NT2/D1 (cell line): ENCODE measurements around the gene GGCT.

ENCODE experiments used
- DNase-seq: peaks from one replicate; pipeline ENCODE4 v3.0.0-alpha.2; 2011; ENCODE audit warnings: low read depth, low spot score
- H3K27me3 ChIP-seq: 2 replicates; pipeline ENCODE4 v1.6.0; 2011; ENCODE audit warnings: mild to moderate bottlenecking; ENCODE audit not compliant: insufficient read length, insufficient read depth
- H3K36me3 ChIP-seq: 2 replicates; pipeline ENCODE4 v1.6.1; 2011; ENCODE audit warnings: mild to moderate bottlenecking, low read length, mixed read lengths; ENCODE audit not compliant: insufficient read depth, insufficient read length
- H3K4me1 ChIP-seq: 2 replicates; pipeline ENCODE4 v1.5.1; 2011; ENCODE audit not compliant: insufficient read depth, insufficient read length
- H3K4me3 ChIP-seq: 2 replicates; pipeline ENCODE4 v1.5.1; 2011; ENCODE audit warnings: low read depth; ENCODE audit not compliant: insufficient read length
- H3K9ac ChIP-seq: 2 replicates; pipeline ENCODE4 v1.6.0; 2011; ENCODE audit warnings: low read depth; ENCODE audit not compliant: insufficient read length
- H3K9me3 ChIP-seq: 2 replicates; pipeline ENCODE4 v1.5.1; 2011; ENCODE audit warnings: mild to moderate bottlenecking, low read length; ENCODE audit not compliant: insufficient read depth
- SUZ12 ChIP-seq: IDR thresholded peaks from 2 replicates; pipeline ENCODE4 v1.6.1; 2011; ENCODE audit not compliant: insufficient read length, insufficient read depth; ENCODE audit errors: extremely low read depth
- YY1 ChIP-seq: IDR thresholded peaks from 2 replicates; pipeline ENCODE4 v1.6.1; 2011; ENCODE audit not compliant: insufficient read length, insufficient read depth
- ZNF274 ChIP-seq: IDR thresholded peaks from 2 replicates; pipeline ENCODE4 v1.6.1; 2011; ENCODE audit warnings: mild to moderate bottlenecking, low read depth, low read length

The GGCT gene, protein sequence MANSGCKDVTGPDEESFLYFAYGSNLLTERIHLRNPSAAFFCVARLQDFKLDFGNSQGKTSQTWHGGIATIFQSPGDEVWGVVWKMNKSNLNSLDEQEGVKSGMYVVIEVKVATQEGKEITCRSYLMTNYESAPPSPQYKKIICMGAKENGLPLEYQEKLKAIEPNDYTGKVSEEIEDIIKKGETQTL

DNA sequence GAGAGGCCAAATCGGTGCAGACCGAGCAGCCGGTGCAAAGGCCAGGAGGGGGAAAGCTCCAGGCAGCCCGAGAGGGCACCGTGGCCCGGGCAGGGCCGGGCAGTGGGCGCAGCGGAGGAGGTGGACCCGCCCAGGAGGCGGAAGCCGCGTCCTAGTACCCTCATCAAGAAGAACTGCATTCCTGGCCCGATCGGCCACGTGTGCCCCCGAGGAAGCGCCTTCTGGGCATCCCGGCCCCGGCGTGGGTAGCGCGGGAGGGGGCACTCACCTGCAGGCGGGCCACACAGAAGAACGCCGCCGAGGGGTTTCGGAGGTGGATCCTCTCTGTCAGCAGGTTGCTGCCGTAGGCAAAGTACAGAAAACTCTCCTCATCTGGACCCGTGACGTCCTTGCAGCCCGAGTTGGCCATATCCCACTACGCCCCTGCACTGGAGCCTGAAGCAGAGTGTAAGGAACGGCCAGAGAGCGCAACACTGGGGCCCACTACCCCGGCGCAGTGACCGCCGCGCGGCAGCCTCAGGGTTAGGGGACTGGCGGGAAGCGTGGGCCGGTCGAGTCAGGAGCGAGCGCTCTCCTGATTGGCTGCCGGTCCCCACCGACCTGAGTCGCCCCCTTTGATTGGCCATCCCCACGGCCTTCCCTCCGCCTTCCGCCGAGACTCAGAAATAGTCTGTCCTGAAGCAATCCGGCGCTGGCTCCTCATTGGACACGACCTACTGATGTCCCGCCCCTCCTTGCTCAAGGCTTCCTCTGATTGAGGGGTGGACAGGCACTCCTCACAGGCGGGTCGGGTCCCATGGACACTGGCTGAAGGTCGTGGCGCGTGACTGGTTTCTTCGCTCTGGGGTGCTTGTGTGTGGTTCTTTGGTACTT, at the start of gene GGCT:
TSS of gene GGCT (minus strand) at position 529 of the 873 bp plus-strand sequence. CDS start at position 409, 120 bp downstream.
- Histone ChIP-seq H3K9me3 (peaks cover 47% of the 10 kb centered on the region), H3K4me3 (peak within 1 kb of the TSS; percentile 95), H3K27me3 (no peaks in the 10 kb centered on the region), H3K4me1 (peaks cover 4% of the 10 kb centered on the region), H3K9ac (peak within 1 kb of the TSS; percentile 96), H3K36me3 (peaks cover 34% of the 10 kb centered on the region)
- TF ChIP-seq SUZ12, result no peak
- no peak for TF ChIP-seq YY1
- no peak for TF ChIP-seq ZNF274
- DNase-seq, result peak; percentile 100

DNA sequence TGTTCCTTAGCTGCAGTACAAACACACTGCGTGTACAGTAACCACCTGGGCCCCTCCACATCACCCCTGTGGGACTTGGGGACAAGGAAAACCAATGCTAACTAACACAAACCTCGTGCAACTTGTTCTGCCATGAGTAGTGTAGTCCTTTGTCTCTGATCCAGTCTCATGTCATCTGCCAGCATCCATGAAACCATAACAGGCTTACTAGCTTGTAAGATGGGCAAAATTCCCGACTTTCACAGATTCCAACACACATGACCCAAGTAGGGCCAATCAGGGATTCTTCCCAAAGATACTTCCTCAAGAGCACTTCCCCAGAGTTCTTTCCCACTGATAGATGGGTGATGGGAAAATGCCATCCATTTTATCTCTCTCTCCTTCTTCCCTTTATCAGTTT, 48.9 kb upstream of the GGCT start:
- no peak for DNase-seq
- Histone ChIP-seq H3K36me3 (no peaks in the 10 kb centered on the region), H3K4me3 (no peak overlapping the region), H3K9ac (no peak overlapping the region), H3K4me1 (peaks cover 4% of the 10 kb centered on the region), H3K9me3 (no peaks in the 10 kb centered on the region), H3K27me3 (no peaks in the 10 kb centered on the region)
- TF ChIP-seq YY1 (no peak), SUZ12 (no peak), ZNF274 (no peak)

DNA sequence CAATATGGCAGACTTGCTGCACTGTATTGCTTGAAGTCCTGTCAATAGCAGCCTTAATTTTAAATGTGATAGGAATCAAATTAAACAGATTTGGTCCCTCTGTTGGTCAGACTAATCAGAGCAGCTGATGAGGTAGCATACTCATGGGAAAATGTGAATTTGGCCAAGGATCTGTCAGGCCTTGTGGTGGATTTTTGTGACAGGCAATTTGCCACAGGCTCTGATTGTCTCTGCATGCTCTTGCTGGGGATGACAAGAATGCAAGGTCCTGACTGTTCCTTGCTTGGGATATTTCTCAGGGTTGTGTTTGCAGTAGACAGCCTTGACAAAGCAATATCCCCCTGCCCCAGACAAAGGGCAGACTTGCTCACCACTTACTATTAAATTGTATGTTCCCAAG, 48.5 kb upstream of the GGCT start:
- DNase-seq, result no peak
- no peaks in the 10 kb centered on the region for H3K27me3 ChIP-seq
- H3K36me3 ChIP-seq, result no peaks in the 10 kb centered on the region
- no peaks in the 10 kb centered on the region for H3K9me3 ChIP-seq
- H3K9ac ChIP-seq, result no peak overlapping the region
- H3K4me1 ChIP-seq, result peaks cover 4% of the 10 kb centered on the region
- no peak overlapping the region for H3K4me3 ChIP-seq
- TF ChIP-seq ZNF274 (no peak), SUZ12 (no peak), YY1 (no peak)

DNA sequence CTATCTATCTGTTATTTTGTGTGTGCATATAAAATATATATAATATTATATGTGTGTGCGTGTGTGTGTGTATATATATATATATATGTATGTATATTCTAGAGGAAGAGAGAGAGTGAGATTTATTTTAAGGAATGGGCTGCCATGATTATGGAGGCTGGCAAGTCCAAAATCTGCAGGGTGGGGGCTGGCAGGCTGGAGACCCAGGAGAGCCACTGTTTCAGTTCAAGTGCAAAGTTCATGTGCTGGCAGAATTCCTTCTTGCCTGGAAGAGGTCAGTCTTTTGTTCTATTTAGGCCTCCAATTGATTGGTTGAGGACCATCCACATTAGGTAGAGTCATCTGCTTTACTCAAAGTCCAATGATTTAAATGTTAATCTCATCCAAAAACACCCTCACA, 47.7 kb upstream of the GGCT start:
- no peak overlapping the region for H3K4me3 ChIP-seq
- no peak overlapping the region for H3K9ac ChIP-seq
- peaks cover 4% of the 10 kb centered on the region for H3K4me1 ChIP-seq
- H3K9me3 ChIP-seq, result no peaks in the 10 kb centered on the region
- H3K27me3 ChIP-seq, result no peaks in the 10 kb centered on the region
- no peak for TF ChIP-seq YY1
- TF ChIP-seq ZNF274, result no peak
- no peak for TF ChIP-seq SUZ12
- no peak for DNase-seq
- no peaks in the 10 kb centered on the region for H3K36me3 ChIP-seq

DNA sequence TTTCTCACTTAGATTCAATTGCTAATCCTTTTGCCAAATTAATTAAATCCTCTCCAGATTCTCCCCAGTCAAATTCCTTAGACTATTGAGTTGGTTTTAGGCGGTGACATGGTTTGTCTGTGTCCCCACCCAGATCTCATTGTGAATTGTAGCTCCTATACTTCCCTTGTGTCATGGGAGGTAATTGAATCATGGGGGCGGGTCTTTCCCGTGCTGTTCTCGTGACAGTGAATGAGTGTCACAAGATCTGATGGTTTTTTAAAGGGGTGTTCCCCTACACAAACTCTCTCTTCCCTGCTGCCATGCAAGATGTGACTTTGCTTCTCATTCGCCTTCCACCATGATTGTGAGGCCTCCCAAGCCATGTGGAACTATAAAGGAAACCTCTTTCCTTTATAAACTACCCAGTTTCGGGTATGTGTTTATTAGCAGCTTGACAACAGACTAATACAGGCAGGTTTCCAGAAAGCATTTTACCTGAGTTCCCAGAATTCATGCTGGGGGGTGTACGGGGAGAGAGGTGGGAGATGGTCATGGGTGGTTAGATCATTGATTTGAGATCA, 45.4 kb upstream of the GGCT start:
- TF ChIP-seq YY1, result no peak
- no peak for TF ChIP-seq SUZ12
- TF ChIP-seq ZNF274, result no peak
- H3K9ac ChIP-seq, result no peak overlapping the region

DNA sequence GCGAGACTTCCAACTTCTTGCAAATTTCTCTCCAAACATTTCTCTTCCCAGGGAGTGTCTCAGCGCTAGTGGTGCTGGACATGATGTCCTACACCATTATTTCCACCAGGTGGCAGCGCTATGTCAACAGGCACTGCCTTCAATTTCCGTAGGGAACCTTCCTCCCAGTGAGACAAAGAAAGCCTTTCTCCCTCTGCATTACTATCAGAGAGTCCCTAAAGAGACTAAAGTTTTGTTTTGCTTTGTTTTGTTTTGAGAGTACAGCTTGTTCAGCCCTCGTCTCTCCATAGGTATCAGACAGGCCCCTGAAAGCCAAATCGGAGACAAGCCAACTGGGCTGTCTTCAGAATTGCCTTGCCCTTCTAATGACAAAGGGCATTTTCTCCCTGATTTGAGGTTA, 44.2 kb upstream of the GGCT start:
- DNase-seq, result peak; percentile 91
- H3K4me1 ChIP-seq, result peaks cover 4% of the 10 kb centered on the region
- no peak overlapping the region for H3K9ac ChIP-seq
- no peak for TF ChIP-seq YY1
- no peak for TF ChIP-seq SUZ12
- TF ChIP-seq ZNF274, result no peak
- H3K27me3 ChIP-seq, result no peaks in the 10 kb centered on the region
- no peaks in the 10 kb centered on the region for H3K36me3 ChIP-seq
- no peak overlapping the region for H3K4me3 ChIP-seq
- H3K9me3 ChIP-seq, result no peaks in the 10 kb centered on the region

More for the DNA sequence above, 45.4 kb upstream of the GGCT start:
- DNase-seq, result no peak
- Histone ChIP-seq H3K4me3 (no peak overlapping the region), H3K36me3 (no peaks in the 10 kb centered on the region), H3K9me3 (no peaks in the 10 kb centered on the region), H3K27me3 (no peaks in the 10 kb centered on the region), H3K4me1 (peaks cover 4% of the 10 kb centered on the region)

DNA sequence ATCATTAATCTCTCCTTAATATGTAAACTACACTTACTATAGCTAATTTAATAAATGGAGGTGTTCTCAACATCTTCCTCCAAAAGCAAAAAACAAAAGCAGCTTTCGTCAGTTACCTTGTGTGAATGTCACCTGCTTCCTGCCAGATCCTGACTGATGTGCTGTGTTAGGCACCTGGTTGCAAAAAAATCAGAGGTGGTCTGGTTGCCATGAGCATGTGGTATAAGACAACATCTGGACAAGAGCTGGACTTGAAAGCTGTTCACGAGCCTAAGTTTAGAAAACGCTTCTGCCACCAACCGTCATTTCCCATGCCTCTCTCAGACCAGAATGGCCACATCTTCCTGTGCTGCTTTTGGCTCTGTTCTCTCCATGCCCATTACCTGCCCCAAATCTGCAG, 42.0 kb upstream of the GGCT start:
- no peak for DNase-seq
- Histone ChIP-seq H3K9ac (no peak overlapping the region), H3K9me3 (no peaks in the 10 kb centered on the region), H3K4me3 (no peak overlapping the region), H3K4me1 (peaks cover 4% of the 10 kb centered on the region), H3K27me3 (no peaks in the 10 kb centered on the region), H3K36me3 (no peaks in the 10 kb centered on the region)
- TF ChIP-seq ZNF274 (no peak), SUZ12 (no peak), YY1 (no peak)
